HepG2 (cell line): ENCODE data around the gene YIPF3. TPM values are rescaled to one million over a fixed set of nuclear protein-coding genes. Genes with fewer than 3 reads are reported as not detected.

ENCODE experiments used
- AHR ChIP-seq: IDR thresholded peaks from 2 replicates; pipeline ENCODE4 v1.6.1; 2018; ENCODE audit warnings: missing genetic modification reagents, missing compliant biosample characterization
- ASH2L ChIP-seq: fragments of 300-600, 200-600 bp; sonication (generic); IDR thresholded peaks from 2 replicates; pipeline ENCODE4 v1.7.0; 2017; ENCODE audit warnings: low read depth, mild to moderate bottlenecking, moderate library complexity, mixed read lengths, low read length; ENCODE audit not compliant: insufficient read length
- DNMT1 ChIP-seq: sonication (generic); formaldehyde crosslinking; IDR thresholded peaks from 2 replicates; pipeline ENCODE4 v1.5.1; 2020; ENCODE audit warnings: mild to moderate bottlenecking, missing genetic modification reagents
- HNF4G ChIP-seq, 2 experiments: sonication (generic) in 1 of 2; formaldehyde crosslinking in 1 of 2; IDR thresholded peaks; 2 replicates each; pipeline versions ENCODE4 v1.4.0 to v1.6.1; 2011 to 2020; ENCODE audit warnings: borderline replicate concordance in 2 of 2, low read depth in 2 of 2, mild to moderate bottlenecking in 2 of 2, low read length in 1 of 2, missing genetic modification reagents in 1 of 2, moderate library complexity in 1 of 2
- KDM5B ChIP-seq: sonication (generic); formaldehyde crosslinking; IDR thresholded peaks from 2 replicates; pipeline ENCODE4 v1.4.0; 2020; ENCODE audit warnings: missing genetic modification reagents, mild to moderate bottlenecking, borderline replicate concordance
- MED8 ChIP-seq: sonication (generic); formaldehyde crosslinking; IDR thresholded peaks from 2 replicates; pipeline ENCODE4 v1.8.1; 2023; ENCODE audit warnings: mild to moderate bottlenecking, missing genetic modification reagents; ENCODE audit not compliant: insufficient replicate concordance
- MEIS2 ChIP-seq: sonication (generic); formaldehyde crosslinking; IDR thresholded peaks from 2 replicates; pipeline ENCODE4 v1.9.0; 2021; ENCODE audit warnings: mild to moderate bottlenecking, missing genetic modification reagents
- NFE2L1 ChIP-seq: sonication (generic); formaldehyde crosslinking; IDR thresholded peaks from 2 replicates; pipeline ENCODE4 v1.4.0; 2020; ENCODE audit warnings: missing genetic modification reagents, mild to moderate bottlenecking, borderline replicate concordance
- NONO ChIP-seq, 2 experiments: fragments of 450-650 bp in 1 of 2; sonication (generic) in 1 of 2; formaldehyde crosslinking in 1 of 2; IDR thresholded peaks in 1 of 2; conservative IDR thresholded peaks in 1 of 2; 2 replicates each; pipeline versions ENCODE4 v1.6.1 to v1.8.0; 2017 to 2022; ENCODE audit warnings: mild to moderate bottlenecking in 1 of 2, missing genetic modification reagents in 1 of 2, moderate library complexity in 1 of 2
- RFXANK ChIP-seq: IDR thresholded peaks from 2 replicates; pipeline ENCODE4 v1.6.1; 2016
- SETDB1 ChIP-seq: sonication (generic); formaldehyde crosslinking; IDR thresholded peaks from 2 replicates; pipeline ENCODE4 v1.5.1; 2020; ENCODE audit warnings: missing genetic modification reagents, mild to moderate bottlenecking, borderline replicate concordance
- TARDBP ChIP-seq: sonication (generic); formaldehyde crosslinking; IDR thresholded peaks from 2 replicates; pipeline ENCODE4 v1.8.0; 2022; ENCODE audit warnings: mild to moderate bottlenecking, missing genetic modification reagents
- ZNF343 ChIP-seq: sonication (generic); formaldehyde crosslinking; IDR thresholded peaks from 2 replicates; pipeline ENCODE4 v1.4.0; 2020; ENCODE audit warnings: mild to moderate bottlenecking, missing genetic modification reagents
- ZNF709 ChIP-seq: sonication (generic); formaldehyde crosslinking; IDR thresholded peaks from 2 replicates; pipeline ENCODE4 v1.5.0; 2020; ENCODE audit warnings: mild to moderate bottlenecking, missing genetic modification reagents
- polyA plus RNA-seq, 8 experiments: library from polyadenylated mRNA; depleted of rRNA in 3 of 8; stranded (reverse) in 7 of 8; unstranded in 1 of 8; fragments of >200 nt; fragmentation: Illumina TruSeq in 4 of 8; extraction: Trizol in 4 of 8; gene quantifications; 2 replicates each; pipeline versions ENCODE4 v1.2.1 to v1.2.3, GENCODE V29; 2011 to 2016; ENCODE audit warnings: low read depth in 4 of 8, missing spikeins in 1 of 8, mixed read lengths in 1 of 8; ENCODE audit not compliant: insufficient read depth in 1 of 8
- total RNA-seq, 5 experiments: library from RNA; depleted of rRNA; stranded (reverse); fragments of >200 nt; fragmentation: Illumina TruSeq; extraction: Trizol; gene quantifications; 2 replicates each; pipeline ENCODE4 v1.2.3, GENCODE V29; 2016; ENCODE audit warnings: low read depth in 1 of 5
- TF ChIP-seq, protein P1 (sequence below): sonication (generic); formaldehyde crosslinking; IDR thresholded peaks from 2 replicates; pipeline ENCODE4 v1.4.0; 2020; ENCODE audit warnings: missing genetic modification reagents, borderline replicate concordance
- TF ChIP-seq, protein P2 (sequence below): sonication (generic); formaldehyde crosslinking; IDR thresholded peaks from 2 replicates; pipeline ENCODE4 v1.5.1; 2020; ENCODE audit warnings: mild to moderate bottlenecking, missing genetic modification reagents, moderate library complexity
- TF ChIP-seq, protein P3 (sequence below): sonication (generic); formaldehyde crosslinking; IDR thresholded peaks from 2 replicates; pipeline ENCODE4 v1.4.0; 2020; ENCODE audit warnings: mild to moderate bottlenecking, missing genetic modification reagents
- TF ChIP-seq, protein P4 (sequence below): IDR thresholded peaks from 2 replicates; pipeline ENCODE4 v1.6.1; 2012; ENCODE audit warnings: inconsistent platforms

The YIPF3 gene
- total and polyA plus RNA-seq, 2 of the 13 experiments (the other 11 are each of a cell fraction or from before 2014, with no cell fraction given) = 107 to 206 TPM

DNA sequence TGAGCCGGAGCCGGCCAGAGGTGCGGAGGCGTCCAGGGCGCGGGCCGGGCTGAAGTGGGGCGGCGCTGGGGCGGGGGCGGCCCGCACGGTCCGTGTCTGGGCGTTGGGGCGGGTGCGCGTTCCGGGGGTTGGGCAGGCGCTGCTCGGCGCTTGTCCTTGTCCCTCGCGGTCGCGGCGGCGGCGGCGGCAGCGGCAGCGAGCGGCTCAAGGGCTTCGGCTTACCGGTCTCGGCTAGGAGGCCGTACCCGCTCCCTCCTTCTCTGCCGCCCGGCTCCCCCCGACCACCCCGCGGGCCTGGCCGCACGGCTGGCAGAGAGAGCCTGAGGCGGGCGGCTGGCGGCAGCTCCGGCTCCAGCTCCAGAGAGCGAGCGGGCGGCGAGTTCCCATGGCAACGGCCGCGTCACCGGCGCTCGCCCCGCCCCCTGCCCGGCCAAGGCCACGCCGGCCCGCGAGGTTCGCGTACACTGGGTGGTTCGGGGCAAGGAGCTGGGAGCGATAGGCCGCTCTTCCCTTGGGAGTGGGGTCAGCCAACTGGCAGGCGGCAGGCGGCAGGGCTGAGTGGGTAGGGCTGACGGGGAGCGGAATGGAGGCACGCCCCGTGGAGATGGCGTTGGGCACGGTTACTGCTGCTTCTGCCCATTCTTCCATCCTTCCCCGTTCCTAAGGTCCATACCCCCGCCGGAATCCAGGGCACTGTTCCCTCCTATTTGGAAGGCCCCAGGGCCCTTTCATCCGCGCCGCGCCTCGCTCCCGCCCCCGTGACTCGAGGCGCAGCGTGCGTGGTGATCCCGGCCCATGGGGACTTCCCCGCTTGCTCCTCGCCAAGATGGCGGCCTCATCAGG is 6.5 kb downstream of the YIPF3 start, which contains the start of gene LRRC73 (continued):
- peak; percentile 80 for TF ChIP-seq MED8 (CRISPR knock-in tag)
- 0 out of 2 replicates have a peak, but pooled peaks have one; percentile 50 for TF ChIP-seq TARDBP (CRISPR knock-in tag)
- TF ChIP-seq HNF4G (IDR thresholded peaks at IDR 0.05; ENCODE audit: borderline replicate concordance, low read depth, low read length) = no peak
- 0 out of 2 replicates have a peak, but pooled peaks have one; percentile 36 for TF ChIP-seq HNF4G (CRISPR knock-in tag; IDR thresholded peaks at IDR 0.05; ENCODE audit: borderline replicate concordance, low read depth)
- 0 out of 2 replicates have a peak, but pooled peaks have one; percentile 64 for TF ChIP-seq KDM5B
- TF ChIP-seq, protein P1, sequence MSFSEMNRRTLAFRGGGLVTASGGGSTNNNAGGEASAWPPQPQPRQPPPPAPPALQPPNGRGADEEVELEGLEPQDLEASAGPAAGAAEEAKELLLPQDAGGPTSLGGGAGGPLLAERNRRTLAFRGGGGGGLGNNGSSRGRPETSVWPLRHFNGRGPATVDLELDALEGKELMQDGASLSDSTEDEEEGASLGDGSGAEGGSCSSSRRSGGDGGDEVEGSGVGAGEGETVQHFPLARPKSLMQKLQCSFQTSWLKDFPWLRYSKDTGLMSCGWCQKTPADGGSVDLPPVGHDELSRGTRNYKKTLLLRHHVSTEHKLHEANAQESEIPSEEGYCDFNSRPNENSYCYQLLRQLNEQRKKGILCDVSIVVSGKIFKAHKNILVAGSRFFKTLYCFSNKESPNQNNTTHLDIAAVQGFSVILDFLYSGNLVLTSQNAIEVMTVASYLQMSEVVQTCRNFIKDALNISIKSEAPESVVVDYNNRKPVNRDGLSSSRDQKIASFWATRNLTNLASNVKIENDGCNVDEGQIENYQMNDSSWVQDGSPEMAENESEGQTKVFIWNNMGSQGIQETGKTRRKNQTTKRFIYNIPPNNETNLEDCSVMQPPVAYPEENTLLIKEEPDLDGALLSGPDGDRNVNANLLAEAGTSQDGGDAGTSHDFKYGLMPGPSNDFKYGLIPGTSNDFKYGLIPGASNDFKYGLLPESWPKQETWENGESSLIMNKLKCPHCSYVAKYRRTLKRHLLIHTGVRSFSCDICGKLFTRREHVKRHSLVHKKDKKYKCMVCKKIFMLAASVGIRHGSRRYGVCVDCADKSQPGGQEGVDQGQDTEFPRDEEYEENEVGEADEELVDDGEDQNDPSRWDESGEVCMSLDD = no peak
- TF ChIP-seq ZNF343 (CRISPR knock-in tag) = 0 out of 2 replicates have a peak, but pooled peaks have one; percentile 64
- no peak for TF ChIP-seq NONO (IDR thresholded peaks at IDR 0.05)
- TF ChIP-seq NONO (CRISPR knock-in tag; conservative IDR thresholded peaks at IDR 0.05) = peak; percentile 81
- TF ChIP-seq ASH2L = peak; percentile 42
- TF ChIP-seq, protein P2, sequence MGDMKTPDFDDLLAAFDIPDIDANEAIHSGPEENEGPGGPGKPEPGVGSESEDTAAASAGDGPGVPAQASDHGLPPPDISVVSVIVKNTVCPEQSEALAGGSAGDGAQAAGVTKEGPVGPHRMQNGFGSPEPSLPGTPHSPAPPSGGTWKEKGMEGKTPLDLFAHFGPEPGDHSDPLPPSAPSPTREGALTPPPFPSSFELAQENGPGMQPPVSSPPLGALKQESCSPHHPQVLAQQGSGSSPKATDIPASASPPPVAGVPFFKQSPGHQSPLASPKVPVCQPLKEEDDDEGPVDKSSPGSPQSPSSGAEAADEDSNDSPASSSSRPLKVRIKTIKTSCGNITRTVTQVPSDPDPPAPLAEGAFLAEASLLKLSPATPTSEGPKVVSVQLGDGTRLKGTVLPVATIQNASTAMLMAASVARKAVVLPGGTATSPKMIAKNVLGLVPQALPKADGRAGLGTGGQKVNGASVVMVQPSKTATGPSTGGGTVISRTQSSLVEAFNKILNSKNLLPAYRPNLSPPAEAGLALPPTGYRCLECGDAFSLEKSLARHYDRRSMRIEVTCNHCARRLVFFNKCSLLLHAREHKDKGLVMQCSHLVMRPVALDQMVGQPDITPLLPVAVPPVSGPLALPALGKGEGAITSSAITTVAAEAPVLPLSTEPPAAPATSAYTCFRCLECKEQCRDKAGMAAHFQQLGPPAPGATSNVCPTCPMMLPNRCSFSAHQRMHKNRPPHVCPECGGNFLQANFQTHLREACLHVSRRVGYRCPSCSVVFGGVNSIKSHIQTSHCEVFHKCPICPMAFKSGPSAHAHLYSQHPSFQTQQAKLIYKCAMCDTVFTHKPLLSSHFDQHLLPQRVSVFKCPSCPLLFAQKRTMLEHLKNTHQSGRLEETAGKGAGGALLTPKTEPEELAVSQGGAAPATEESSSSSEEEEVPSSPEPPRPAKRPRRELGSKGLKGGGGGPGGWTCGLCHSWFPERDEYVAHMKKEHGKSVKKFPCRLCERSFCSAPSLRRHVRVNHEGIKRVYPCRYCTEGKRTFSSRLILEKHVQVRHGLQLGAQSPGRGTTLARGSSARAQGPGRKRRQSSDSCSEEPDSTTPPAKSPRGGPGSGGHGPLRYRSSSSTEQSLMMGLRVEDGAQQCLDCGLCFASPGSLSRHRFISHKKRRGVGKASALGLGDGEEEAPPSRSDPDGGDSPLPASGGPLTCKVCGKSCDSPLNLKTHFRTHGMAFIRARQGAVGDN (CRISPR knock-in tag) = peak; percentile 57
- TF ChIP-seq DNMT1 = peak; percentile 80
- TF ChIP-seq, protein P3, sequence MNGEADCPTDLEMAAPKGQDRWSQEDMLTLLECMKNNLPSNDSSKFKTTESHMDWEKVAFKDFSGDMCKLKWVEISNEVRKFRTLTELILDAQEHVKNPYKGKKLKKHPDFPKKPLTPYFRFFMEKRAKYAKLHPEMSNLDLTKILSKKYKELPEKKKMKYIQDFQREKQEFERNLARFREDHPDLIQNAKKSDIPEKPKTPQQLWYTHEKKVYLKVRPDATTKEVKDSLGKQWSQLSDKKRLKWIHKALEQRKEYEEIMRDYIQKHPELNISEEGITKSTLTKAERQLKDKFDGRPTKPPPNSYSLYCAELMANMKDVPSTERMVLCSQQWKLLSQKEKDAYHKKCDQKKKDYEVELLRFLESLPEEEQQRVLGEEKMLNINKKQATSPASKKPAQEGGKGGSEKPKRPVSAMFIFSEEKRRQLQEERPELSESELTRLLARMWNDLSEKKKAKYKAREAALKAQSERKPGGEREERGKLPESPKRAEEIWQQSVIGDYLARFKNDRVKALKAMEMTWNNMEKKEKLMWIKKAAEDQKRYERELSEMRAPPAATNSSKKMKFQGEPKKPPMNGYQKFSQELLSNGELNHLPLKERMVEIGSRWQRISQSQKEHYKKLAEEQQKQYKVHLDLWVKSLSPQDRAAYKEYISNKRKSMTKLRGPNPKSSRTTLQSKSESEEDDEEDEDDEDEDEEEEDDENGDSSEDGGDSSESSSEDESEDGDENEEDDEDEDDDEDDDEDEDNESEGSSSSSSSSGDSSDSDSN (CRISPR knock-in tag) = peak; percentile 68; the same call in 1 of the 2 replicates
- peak; percentile 85; the same call in 1 of the 2 replicates for TF ChIP-seq NFE2L1 (CRISPR knock-in tag)
- TF ChIP-seq SETDB1 = no peak
- no peak for TF ChIP-seq AHR (CRISPR knock-in tag)
- TF ChIP-seq, protein P4, sequence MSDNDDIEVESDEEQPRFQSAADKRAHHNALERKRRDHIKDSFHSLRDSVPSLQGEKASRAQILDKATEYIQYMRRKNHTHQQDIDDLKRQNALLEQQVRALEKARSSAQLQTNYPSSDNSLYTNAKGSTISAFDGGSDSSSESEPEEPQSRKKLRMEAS = peak; percentile 53
- peak; percentile 66; the same call in 1 of the 2 replicates for TF ChIP-seq ZNF709 (CRISPR knock-in tag)
- peak; percentile 55; the same call in 1 of the 2 replicates for TF ChIP-seq MEIS2 (CRISPR knock-in tag)
- TF ChIP-seq RFXANK (CRISPR knock-in tag) = peak; percentile 99
